K562 (cell line): Measurements from ENCODE around the gene MACF1. TPM values are rescaled to one million over a fixed set of nuclear protein-coding genes. Genes with fewer than 3 reads are reported as not detected.

ENCODE experiments used
- ATAC-seq: fragments of 200-7000 bp; cut with Tn5 transposase; 3 replicates; pipeline ENCODE4 v1.9.1; 2020; ENCODE audit warnings: moderate library complexity
- BruUV-seq: library from RNA; stranded (reverse); fragments of 400-500 nt; replicated peaks from 2 replicates; lab custom pipeline; 2021; lab: Mats Ljungman, UMichigan
- CTCF ChIA-PET: fragments of 300-600 bp; formaldehyde crosslinking; extraction: SDS; loops from one replicate; lab custom pipeline; 2021; ENCODE audit warnings: low intra/inter-chr PET ratio; lab: Yijun Ruan, JAX
- POLR2A ChIA-PET: fragments of 300-600, 350-650 bp; sonication (Branson Sonifier 250); formaldehyde crosslinking; extraction: SDS; loops from one replicate; lab custom pipeline; 2021; ENCODE audit warnings: antibody characterized with exemption, inconsistent platforms; lab: Yijun Ruan, JAX
- DNase-seq, 4 experiments: peaks; one replicate each; pipeline versions ENCODE4 v3.0.0 to v3.0.0-alpha.2; 2011 to 2018; ENCODE audit warnings: low spot score in 3 of 4, mixed read lengths in 3 of 4; ENCODE audit errors: extremely low read depth in 1 of 4
- FAIRE-seq: peaks from 2 replicates; lab custom pipeline; 2011; peaks lifted over from hg19 to GRCh38; lab: Jason Lieb, UNC
- H2AFZ ChIP-seq: 2 replicates; pipeline ENCODE4 v1.6.0; 2011; ENCODE audit warnings: low read depth, low read length, control low read depth, inconsistent platforms
- H3K27ac ChIP-seq: fragments of 200-600 bp; 3 replicates; pipeline ENCODE4 v1.8.0; 2011; ENCODE audit warnings: low read depth, mild to moderate bottlenecking, control low read depth, inconsistent platforms, low read length, moderate library complexity, mixed read lengths; ENCODE audit errors: extremely low read depth
- H3K27me3 ChIP-seq, 2 experiments: fragments of 300-600 bp in 1 of 2; 2 replicates in 1 of 2; 3 replicates in 1 of 2; pipeline versions ENCODE4 v1.6.0 to v1.8.0; 2011; ENCODE audit warnings: inconsistent platforms in 2 of 2, low read length in 2 of 2, mild to moderate bottlenecking in 1 of 2, mixed read lengths in 1 of 2, moderate library complexity in 1 of 2; ENCODE audit not compliant: control insufficient read depth in 2 of 2, insufficient read depth in 2 of 2
- H3K36me3 ChIP-seq: fragments of 300-600 bp; 3 replicates; pipeline ENCODE4 v1.8.0; 2011; ENCODE audit warnings: mild to moderate bottlenecking, low read length, inconsistent platforms; ENCODE audit not compliant: control insufficient read depth, insufficient read depth
- H3K4me1 ChIP-seq, 2 experiments: fragments of 200-600 bp in 1 of 2; replicated peaks in 1 of 2; 2 replicates in 1 of 2; 3 replicates in 1 of 2; pipeline versions ENCODE4 v1.5.1 to v1.8.0; 2011; ENCODE audit warnings: inconsistent platforms in 2 of 2, low read length in 2 of 2, mild to moderate bottlenecking in 1 of 2, mixed read lengths in 1 of 2, moderate library complexity in 1 of 2; ENCODE audit not compliant: control insufficient read depth in 2 of 2, insufficient read depth in 2 of 2
- H3K4me2 ChIP-seq: 2 replicates; pipeline ENCODE4 v1.6.1; 2011; ENCODE audit warnings: low read length, control low read depth, inconsistent platforms, mixed read lengths; ENCODE audit not compliant: insufficient read depth
- H3K4me3 ChIP-seq: fragments of 200-600 bp; sonication (generic), shearing (Covaris generic); 2 replicates; pipeline ENCODE4 v1.5.1; 2016; ENCODE audit warnings: control low read depth, inconsistent platforms
- H3K79me2 ChIP-seq: fragments of 200-600 bp; 3 replicates; pipeline ENCODE4 v1.8.0; 2011; ENCODE audit warnings: low read length, inconsistent platforms; ENCODE audit not compliant: control insufficient read depth, insufficient read depth
- H3K9ac ChIP-seq, 2 experiments: 2 replicates each; pipeline versions ENCODE4 v1.6.0 to v1.6.1; 2011; ENCODE audit warnings: low read depth in 2 of 2, low read length in 2 of 2, control low read depth in 1 of 2, inconsistent platforms in 1 of 2, mild to moderate bottlenecking in 1 of 2, mixed read lengths in 1 of 2; ENCODE audit not compliant: insufficient read depth in 1 of 2
- H3K9me1 ChIP-seq: one replicate; pipeline ENCODE4 v1.6.0; 2011; ENCODE audit warnings: inconsistent platforms, mild to moderate bottlenecking, low read length, moderate library complexity; ENCODE audit not compliant: control insufficient read depth, insufficient read depth
- H3K9me3 ChIP-seq: replicated peaks from 2 replicates; pipeline ENCODE4 v1.5.1; 2011; ENCODE audit warnings: low read depth, low read length, inconsistent platforms; ENCODE audit not compliant: control insufficient read depth, insufficient read depth
- H4K20me1 ChIP-seq: replicated peaks from 2 replicates; pipeline ENCODE4 v1.6.1; 2011; ENCODE audit warnings: low read length, inconsistent platforms, mixed read lengths; ENCODE audit not compliant: control insufficient read depth, insufficient read depth
- C11orf30 ChIP-seq: fragments of 450-650 bp; IDR thresholded peaks from 2 replicates; pipeline ENCODE4 v1.6.1; 2016; ENCODE audit warnings: low read depth, mild to moderate bottlenecking
- CC2D1A ChIP-seq: fragments of 450-650 bp; IDR thresholded peaks from 2 replicates; pipeline ENCODE4 v1.6.1; 2017; ENCODE audit warnings: mild to moderate bottlenecking
- ELF2 ChIP-seq: fragments of 250-450 bp; sonication (Bioruptor Pico); IDR thresholded peaks from 2 replicates; pipeline ENCODE4 v1.5.0; 2021; ENCODE audit warnings: mild to moderate bottlenecking
- HCFC1 ChIP-seq: IDR thresholded peaks from 2 replicates; pipeline ENCODE4 v1.6.1; 2012; ENCODE audit warnings: low read depth, low read length, improper control_type of control experiment
- HLTF ChIP-seq: fragments of 450-650 bp; IDR thresholded peaks from 2 replicates; pipeline ENCODE4 v1.6.1; 2016
- HSF4 ChIP-seq: fragments of 250-450 bp; sonication (Bioruptor Pico); IDR thresholded peaks from 2 replicates; pipeline ENCODE4 v2.1.2; 2022; ENCODE audit warnings: mild to moderate bottlenecking, moderate library complexity, borderline replicate concordance
- MAFF ChIP-seq: IDR thresholded peaks from 2 replicates; pipeline ENCODE4 v1.6.1; 2012; ENCODE audit warnings: low read length, improper control_type of control experiment
- MAFK ChIP-seq: IDR thresholded peaks from 2 replicates; pipeline ENCODE4 v1.6.1; 2011; ENCODE audit warnings: low read length, improper control_type of control experiment
- MECOM ChIP-seq: fragments of 250-450 bp; sonication (Bioruptor Pico); IDR thresholded peaks from 2 replicates; pipeline ENCODE4 v1.8.0; 2022; ENCODE audit warnings: inconsistent platforms
- RBM34 ChIP-seq: fragments of 200-400 bp; formaldehyde crosslinking; IDR thresholded peaks from 2 replicates; pipeline ENCODE4 v1.6.1; 2018; ENCODE audit warnings: low read length, borderline replicate concordance; ENCODE audit not compliant: insufficient read depth
- SPI1 ChIP-seq: IDR thresholded peaks from 2 replicates; pipeline ENCODE4 v1.6.1; 2011; ENCODE audit warnings: low read depth, low read length, control low read depth, borderline replicate concordance
- ZC3H8 ChIP-seq: fragments of 450-650 bp; IDR thresholded peaks from 2 replicates; pipeline ENCODE4 v1.6.1; 2017
- ZNF140 ChIP-seq: fragments of 250-450 bp; sonication (Bioruptor Pico); IDR thresholded peaks from 2 replicates; pipeline ENCODE4 v1.8.0; 2021; ENCODE audit warnings: moderate library complexity, mild to moderate bottlenecking, inconsistent platforms
- ZNF212 ChIP-seq: fragments of 450-650 bp; formaldehyde crosslinking; IDR thresholded peaks from 2 replicates; pipeline ENCODE4 v1.4.0; 2020; ENCODE audit warnings: mild to moderate bottlenecking
- ZNF232 ChIP-seq: sonication (generic); formaldehyde crosslinking; IDR thresholded peaks from 2 replicates; pipeline ENCODE4 v1.8.0; 2022; ENCODE audit warnings: mild to moderate bottlenecking, missing genetic modification reagents
- ZNF41 ChIP-seq: fragments of 250-450 bp; sonication (Bioruptor Pico); conservative IDR thresholded peaks from 2 replicates; pipeline ENCODE4 v1.4.0; 2020; ENCODE audit warnings: mild to moderate bottlenecking
- WGBS: fragments of 100-300 bp; shearing (Covaris generic); methylation state at CpG from one replicate; pipeline ENCODE4 v1.1.6; 2016; ENCODE audit warnings: low coverage, mixed read lengths; ENCODE audit not compliant: insufficient coverage; ENCODE audit errors: missing lambda C conversion rate; 5-methylcytosine and 5-hydroxymethylcytosine counted together
- in situ Hi-C: fragments of 300-500 bp; cut with MboI; formaldehyde crosslinking; loops from 4 replicates; pipeline ENCODE4 v1.15.0; 2018; ENCODE audit warnings: inconsistent platforms, mixed read lengths
- intact Hi-C: fragments of 100-400 bp; cut with micrococcal nuclease; formaldehyde crosslinking; loops from 2 replicates; pipeline ENCODE4 v1.14.2; 2022
- polyA plus RNA-seq, 8 experiments: library from polyadenylated mRNA; depleted of rRNA in 4 of 8; stranded (reverse) in 5 of 8; unstranded in 3 of 8; fragments of >200 nt; fragmentation: Nextera tagmentation in 2 of 8; fragmentation: Illumina TruSeq in 1 of 8; extraction: Ambion mirVana in 2 of 8; extraction: Trizol in 1 of 8; gene quantifications; 2 replicates each; pipeline versions ENCODE4 v1.2.1 to v1.2.3, GENCODE V29; 2011 to 2014; ENCODE audit warnings: inconsistent platforms in 1 of 8, missing spikeins in 1 of 8
- total RNA-seq, 7 experiments: library from RNA; depleted of rRNA in 6 of 7; stranded (reverse); fragments of >200 nt in 6 of 7; fragmentation: Illumina TruSeq in 2 of 7; extraction: Trizol in 2 of 7; gene quantifications; 2 replicates each; pipeline versions ENCODE4 v1.2.1 to v1.2.3, GENCODE V29; 2011 to 2021; ENCODE audit warnings: low replicate concordance in 1 of 7
- TF ChIP-seq, protein P1 (sequence below): sonication (generic); formaldehyde crosslinking; IDR thresholded peaks from 2 replicates; pipeline ENCODE4 v1.8.0; 2022; ENCODE audit warnings: mild to moderate bottlenecking, missing genetic modification reagents
- TF ChIP-seq, protein P2 (sequence below): sonication (generic); IDR thresholded peaks from 2 replicates; pipeline ENCODE4 v1.6.1; 2016
- TF ChIP-seq, protein P3 (sequence below): fragments of 450-650 bp; IDR thresholded peaks from 2 replicates; pipeline ENCODE4 v1.7.1; 2018; ENCODE audit warnings: mild to moderate bottlenecking, low read depth; ENCODE audit not compliant: partially characterized antibody
- TF ChIP-seq, protein P4 (sequence below): fragments of 250-450 bp; sonication (Bioruptor Pico); IDR thresholded peaks from 2 replicates; pipeline ENCODE4 v1.5.0; 2021

The MACF1 gene
- total and polyA plus RNA-seq, 9 of the 15 experiments (the other 6 are each of a cell fraction or from before 2014, with no cell fraction given), result 13.2 to 232 (median 112) TPM

DNA sequence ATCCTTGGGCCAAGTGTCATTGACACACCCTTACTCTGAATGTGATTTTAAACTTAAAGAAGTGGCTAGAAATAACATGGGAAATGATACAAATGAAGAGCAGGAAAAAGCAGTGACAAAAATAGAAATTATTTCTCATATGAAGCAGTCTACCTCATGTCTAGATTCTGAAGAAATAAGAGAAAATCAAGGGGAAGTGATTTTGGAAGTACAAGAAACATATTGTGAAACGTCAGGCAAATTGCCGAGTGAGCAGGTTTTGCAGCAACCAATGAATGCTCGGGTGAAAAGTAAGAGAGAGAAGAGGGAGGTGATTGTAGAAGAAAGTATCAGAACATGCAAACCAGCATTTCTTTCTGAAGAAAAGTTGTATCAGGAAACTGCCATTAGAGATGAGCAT is 130.7 kb downstream of the MACF1 start (continued):
- TF ChIP-seq ELF2 (no peak), HCFC1 (no peak), ZNF140 (CRISPR knock-in tag) (no peak), MAFK (peak; percentile 23; the same call in 1 of the 2 replicates), C11orf30 (peak; percentile 73), MAFF (peak; percentile 42; the same call in 1 of the 2 replicates), SPI1 (no peak), ZNF41 (no peak), ZNF232 (CRISPR knock-in tag) (no peak), ZC3H8 (no peak)
- TF ChIP-seq, protein P1, sequence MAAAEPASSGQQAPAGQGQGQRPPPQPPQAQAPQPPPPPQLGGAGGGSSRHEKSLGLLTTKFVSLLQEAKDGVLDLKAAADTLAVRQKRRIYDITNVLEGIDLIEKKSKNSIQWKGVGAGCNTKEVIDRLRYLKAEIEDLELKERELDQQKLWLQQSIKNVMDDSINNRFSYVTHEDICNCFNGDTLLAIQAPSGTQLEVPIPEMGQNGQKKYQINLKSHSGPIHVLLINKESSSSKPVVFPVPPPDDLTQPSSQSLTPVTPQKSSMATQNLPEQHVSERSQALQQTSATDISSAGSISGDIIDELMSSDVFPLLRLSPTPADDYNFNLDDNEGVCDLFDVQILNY, result no peak

DNA sequence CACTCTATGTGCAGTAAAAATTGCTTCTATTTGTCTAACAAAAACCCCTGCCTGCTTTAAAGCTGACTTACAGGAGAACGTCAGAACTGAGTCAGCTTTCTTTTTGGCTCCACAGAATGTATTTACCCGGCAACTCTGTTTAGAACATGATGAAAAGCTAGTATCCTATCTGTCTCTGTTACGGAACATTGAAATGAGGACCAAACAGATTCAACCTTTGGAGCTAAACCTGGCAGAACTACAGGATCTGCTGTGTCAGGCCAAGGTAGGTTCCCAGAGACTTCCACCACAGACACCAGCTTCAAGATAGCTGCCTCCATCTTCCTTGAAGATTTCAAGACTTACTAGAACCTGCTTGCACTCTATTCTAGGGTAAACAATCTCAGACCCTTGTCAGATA is 132.6 kb downstream of the MACF1 start:
- no peaks in the 10 kb centered on the region for H4K20me1 ChIP-seq
- ChIA-PET POLR2A (interaction anchor here (1.1 to 6.6 kb wide), 2 partner anchors 8 to 24 kb away, joined by 3 to 29 read pairs; no protein-coding TSS in a partner anchor), CTCF (no interaction called here)
- no peak overlapping the region for H3K9ac ChIP-seq
- H3K79me2 ChIP-seq, result no peaks in the 10 kb centered on the region
- DNase-seq, result no peak
- H3K9me3 ChIP-seq, result no peaks in the 10 kb centered on the region
- H3K36me3 ChIP-seq, result peaks cover 91% of the 10 kb centered on the region
- no peak overlapping the region for H3K4me3 ChIP-seq
- FAIRE-seq, result no peak
- 94% methylated on average over 3 of the region's 3 CpGs for WGBS
- no peaks in the 10 kb centered on the region for H3K9me1 ChIP-seq
- intact Hi-C loops, result no loop called here
- H3K27me3 ChIP-seq, result no peaks in the 10 kb centered on the region
- no TSS peak for BruUV-seq
- H3K27ac ChIP-seq, result no peak overlapping the region
- H2AFZ ChIP-seq, result no peak overlapping the region
- ATAC-seq, result no peak
- no peak overlapping the region for H3K4me2 ChIP-seq
- in situ Hi-C loops, result no loop called here
- H3K4me1 ChIP-seq, result no peaks in the 10 kb centered on the region
- TF ChIP-seq ZC3H8, result no peak
- TF ChIP-seq ZNF212 (CRISPR knock-in tag), result no peak
- TF ChIP-seq MECOM, result no peak
- TF ChIP-seq HSF4 (CRISPR knock-in tag), result no peak
- TF ChIP-seq, protein P2, sequence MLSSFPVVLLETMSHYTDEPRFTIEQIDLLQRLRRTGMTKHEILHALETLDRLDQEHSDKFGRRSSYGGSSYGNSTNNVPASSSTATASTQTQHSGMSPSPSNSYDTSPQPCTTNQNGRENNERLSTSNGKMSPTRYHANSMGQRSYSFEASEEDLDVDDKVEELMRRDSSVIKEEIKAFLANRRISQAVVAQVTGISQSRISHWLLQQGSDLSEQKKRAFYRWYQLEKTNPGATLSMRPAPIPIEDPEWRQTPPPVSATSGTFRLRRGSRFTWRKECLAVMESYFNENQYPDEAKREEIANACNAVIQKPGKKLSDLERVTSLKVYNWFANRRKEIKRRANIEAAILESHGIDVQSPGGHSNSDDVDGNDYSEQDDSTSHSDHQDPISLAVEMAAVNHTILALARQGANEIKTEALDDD, result no peak
- no peak for TF ChIP-seq RBM34
- TF ChIP-seq, protein P3, sequence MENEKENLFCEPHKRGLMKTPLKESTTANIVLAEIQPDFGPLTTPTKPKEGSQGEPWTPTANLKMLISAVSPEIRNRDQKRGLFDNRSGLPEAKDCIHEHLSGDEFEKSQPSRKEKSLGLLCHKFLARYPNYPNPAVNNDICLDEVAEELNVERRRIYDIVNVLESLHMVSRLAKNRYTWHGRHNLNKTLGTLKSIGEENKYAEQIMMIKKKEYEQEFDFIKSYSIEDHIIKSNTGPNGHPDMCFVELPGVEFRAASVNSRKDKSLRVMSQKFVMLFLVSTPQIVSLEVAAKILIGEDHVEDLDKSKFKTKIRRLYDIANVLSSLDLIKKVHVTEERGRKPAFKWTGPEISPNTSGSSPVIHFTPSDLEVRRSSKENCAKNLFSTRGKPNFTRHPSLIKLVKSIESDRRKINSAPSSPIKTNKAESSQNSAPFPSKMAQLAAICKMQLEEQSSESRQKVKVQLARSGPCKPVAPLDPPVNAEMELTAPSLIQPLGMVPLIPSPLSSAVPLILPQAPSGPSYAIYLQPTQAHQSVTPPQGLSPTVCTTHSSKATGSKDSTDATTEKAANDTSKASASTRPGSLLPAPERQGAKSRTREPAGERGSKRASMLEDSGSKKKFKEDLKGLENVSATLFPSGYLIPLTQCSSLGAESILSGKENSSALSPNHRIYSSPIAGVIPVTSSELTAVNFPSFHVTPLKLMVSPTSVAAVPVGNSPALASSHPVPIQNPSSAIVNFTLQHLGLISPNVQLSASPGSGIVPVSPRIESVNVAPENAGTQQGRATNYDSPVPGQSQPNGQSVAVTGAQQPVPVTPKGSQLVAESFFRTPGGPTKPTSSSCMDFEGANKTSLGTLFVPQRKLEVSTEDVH, result no peak
- TF ChIP-seq, protein P4, sequence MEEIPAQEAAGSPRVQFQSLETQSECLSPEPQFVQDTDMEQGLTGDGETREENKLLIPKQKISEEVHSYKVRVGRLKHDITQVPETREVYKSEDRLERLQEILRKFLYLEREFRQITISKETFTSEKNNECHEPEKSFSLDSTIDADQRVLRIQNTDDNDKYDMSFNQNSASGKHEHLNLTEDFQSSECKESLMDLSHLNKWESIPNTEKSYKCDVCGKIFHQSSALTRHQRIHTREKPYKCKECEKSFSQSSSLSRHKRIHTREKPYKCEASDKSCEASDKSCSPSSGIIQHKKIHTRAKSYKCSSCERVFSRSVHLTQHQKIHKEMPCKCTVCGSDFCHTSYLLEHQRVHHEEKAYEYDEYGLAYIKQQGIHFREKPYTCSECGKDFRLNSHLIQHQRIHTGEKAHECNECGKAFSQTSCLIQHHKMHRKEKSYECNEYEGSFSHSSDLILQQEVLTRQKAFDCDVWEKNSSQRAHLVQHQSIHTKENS, result no peak
- TF ChIP-seq HLTF, result no peak
- TF ChIP-seq CC2D1A, result no peak
